H1 (cell line): ENCODE data around the gene PITX1. TPM values are rescaled to one million over a fixed set of nuclear protein-coding genes. Genes with fewer than 3 reads are reported as not detected.

Source experiments
- BACH1 ChIP-seq: IDR thresholded peaks from 2 replicates; pipeline ENCODE4 v1.6.1; 2012; ENCODE audit warnings: low read length, improper control_type of control experiment
- BRCA1 ChIP-seq: IDR thresholded peaks from 2 replicates; pipeline ENCODE4 v1.6.1; 2012; ENCODE audit warnings: low read depth, low read length, improper control_type of control experiment
- CBX5 ChIP-seq: fragments of 300-800, 300-1000 bp; sonication (generic); IDR thresholded peaks from 2 replicates; pipeline ENCODE4 v1.7.1; 2016; ENCODE audit warnings: antibody characterized with exemption, low read length, low read depth
- CEBPB ChIP-seq: IDR thresholded peaks from 2 replicates; pipeline ENCODE4 v1.6.1; 2012; ENCODE audit warnings: low read depth, low read length
- CHD1 ChIP-seq: IDR thresholded peaks from 2 replicates; pipeline ENCODE4 v1.6.1; 2012; ENCODE audit warnings: low read depth, low read length, improper control_type of control experiment
- CTBP2 ChIP-seq: IDR thresholded peaks from 2 replicates; pipeline ENCODE4 v1.7.0; 2011; ENCODE audit warnings: borderline replicate concordance, mild to moderate bottlenecking, moderate library complexity, mixed read lengths, low read length; ENCODE audit not compliant: insufficient read depth, insufficient read length
- HDAC2 ChIP-seq, 2 experiments: fragments of 300-600 bp in 1 of 2; sonication (generic) in 1 of 2; IDR thresholded peaks; 2 replicates each; pipeline ENCODE4 v1.6.1; 2011 to 2012; ENCODE audit warnings: low read depth in 2 of 2, low read length in 2 of 2, mild to moderate bottlenecking in 2 of 2, moderate library complexity in 2 of 2, borderline replicate concordance in 1 of 2, inconsistent platforms in 1 of 2
- RBBP5 ChIP-seq: IDR thresholded peaks from 2 replicates; pipeline ENCODE4 v1.7.1; 2012; ENCODE audit warnings: low read depth, mild to moderate bottlenecking, inconsistent platforms, low read length, moderate library complexity, borderline replicate concordance
- RNF2 ChIP-seq: fragments of 200-900, 300-1000 bp; sonication (generic); IDR thresholded peaks from 2 replicates; pipeline ENCODE4 v1.7.1; 2016; ENCODE audit warnings: borderline replicate concordance, low read depth, mild to moderate bottlenecking, antibody characterized with exemption, low read length; ENCODE audit not compliant: poor library complexity, severe bottlenecking; ENCODE audit errors: missing control alignments
- TBP ChIP-seq: IDR thresholded peaks from 2 replicates; pipeline ENCODE4 v1.6.1; 2011; ENCODE audit warnings: low read depth, low read length, improper control_type of control experiment
- polyA plus RNA-seq, 7 experiments: library from polyadenylated mRNA; depleted of rRNA in 3 of 7; stranded (reverse) in 5 of 7; unstranded in 2 of 7; fragments of >200 nt in 5 of 7; fragments of 200-250 nt in 2 of 7; gene quantifications; 1 replicate in 5 of 7; 2 replicates in 1 of 7; 4 replicates in 1 of 7; pipeline versions ENCODE4 v1.2.1 to v1.2.3, GENCODE V29; 2011 to 2013; ENCODE audit warnings: missing spikeins in 2 of 7, mixed read lengths in 2 of 7
- total RNA-seq: library from RNA; stranded (reverse); fragmentation: NEBNext Ultra II Directional; extraction: Animal tissue kit (Norgen Biotek cat#: 25700); gene quantifications from 2 replicates; pipeline ENCODE4 v1.2.1, GENCODE V29; 2021
- TF ChIP-seq, protein P1 (sequence below): IDR thresholded peaks from 2 replicates; pipeline ENCODE4 v1.6.1; 2012; ENCODE audit warnings: inconsistent platforms

The PITX1 gene
- total and polyA plus RNA-seq, 2 of the 8 experiments (the other 6 are each of a cell fraction or from before 2014, with no cell fraction given) = 0.03 TPM; not detected in 1

DNA sequence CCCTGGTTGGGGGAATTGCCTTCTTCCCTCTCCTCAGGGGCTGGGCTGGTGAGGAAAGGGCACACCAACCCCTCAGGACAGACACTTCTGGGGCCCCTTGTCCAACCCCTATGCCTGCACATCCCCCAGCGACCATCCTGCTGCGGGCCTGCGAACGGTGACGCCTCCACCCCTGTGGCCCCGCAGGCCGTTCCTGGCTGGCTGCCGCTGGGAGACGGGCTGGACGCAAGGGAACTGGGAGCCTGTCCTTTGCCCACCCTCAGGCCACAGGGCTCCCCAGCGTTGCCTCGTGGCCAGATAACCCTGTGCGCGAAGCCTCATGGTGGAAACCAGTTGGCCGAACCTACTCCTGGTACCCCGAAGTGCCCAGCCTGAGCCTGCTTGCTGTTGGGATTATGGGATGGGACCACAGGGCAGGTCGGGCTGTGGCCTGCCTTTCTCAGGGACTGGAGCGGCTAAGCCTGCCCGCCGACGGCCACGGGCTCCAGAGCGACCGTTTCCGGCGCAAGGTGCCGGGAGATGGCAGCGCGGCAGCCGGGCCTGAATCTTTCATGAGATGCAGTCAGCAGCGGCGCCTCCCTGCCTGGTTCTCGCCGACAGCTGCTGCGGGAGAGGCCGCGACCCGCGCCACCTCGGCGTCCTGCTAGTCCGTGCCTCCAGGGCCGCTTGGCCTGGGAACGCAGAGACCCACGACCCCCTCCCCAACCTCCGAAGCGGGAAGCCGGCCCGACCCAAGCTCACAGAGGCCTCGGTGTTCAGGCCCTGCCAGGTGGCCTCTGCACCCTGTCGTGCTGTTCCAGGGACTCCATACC lies 6.5 kb upstream of the PITX1 start (continued):
- no peak for TF ChIP-seq HDAC2 (IDR thresholded peaks at IDR 0.05; ENCODE audit: borderline replicate concordance in 1 of 2, low read depth in 2 of 2, low read length in 2 of 2)
- 0 out of 2 replicates have a peak, but pooled peaks have one; percentile 43 for TF ChIP-seq RBBP5
- no peak for TF ChIP-seq CEBPB
- TF ChIP-seq CHD1 = no peak
- TF ChIP-seq BACH1 = no peak
- TF ChIP-seq CBX5 = no peak
- TF ChIP-seq CTBP2 = peak; percentile 14
- no peak for TF ChIP-seq BRCA1
- TF ChIP-seq TBP = 0 out of 2 replicates have a peak, but pooled peaks have one; percentile 10
- peak; percentile 22 for TF ChIP-seq RNF2
- TF ChIP-seq, protein P1, sequence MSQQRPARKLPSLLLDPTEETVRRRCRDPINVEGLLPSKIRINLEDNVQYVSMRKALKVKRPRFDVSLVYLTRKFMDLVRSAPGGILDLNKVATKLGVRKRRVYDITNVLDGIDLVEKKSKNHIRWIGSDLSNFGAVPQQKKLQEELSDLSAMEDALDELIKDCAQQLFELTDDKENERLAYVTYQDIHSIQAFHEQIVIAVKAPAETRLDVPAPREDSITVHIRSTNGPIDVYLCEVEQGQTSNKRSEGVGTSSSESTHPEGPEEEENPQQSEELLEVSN = peak; percentile 60
